Duodenal mucosa (tissue), 2 donors: ENCODE results near the gene DIAPH2.

Source experiments
- H3K27ac ChIP-seq: one replicate; pipeline ENCODE4 v1.7.0; 2013; ENCODE audit warnings: low read depth, low read length
- H3K27me3 ChIP-seq, 2 donors: one replicate each; pipeline ENCODE4 v1.7.0; 2013; ENCODE audit warnings: low read length in 2 of 2, control low read depth in 1 of 2; ENCODE audit not compliant: insufficient read depth in 2 of 2, control insufficient read depth in 1 of 2
- H3K36me3 ChIP-seq, 2 donors: one replicate each; pipeline ENCODE4 v1.7.0; 2013; ENCODE audit warnings: low read length in 2 of 2, control low read depth in 1 of 2; ENCODE audit not compliant: insufficient read depth in 2 of 2, control insufficient read depth in 1 of 2
- H3K4me1 ChIP-seq, 2 donors: one replicate each; pipeline ENCODE4 v1.7.0; 2013; ENCODE audit warnings: low read length in 2 of 2, control low read depth in 1 of 2; ENCODE audit not compliant: insufficient read depth in 2 of 2, control insufficient read depth in 1 of 2
- H3K4me3 ChIP-seq, 2 donors: one replicate each; pipeline ENCODE4 v1.7.0; 2013; ENCODE audit warnings: low read length in 2 of 2, low read depth in 1 of 2
- H3K9ac ChIP-seq, 2 donors: one replicate each; pipeline ENCODE4 v1.7.0; 2013; ENCODE audit warnings: low read length in 2 of 2, low read depth in 1 of 2
- H3K9me3 ChIP-seq, 2 donors: one replicate each; pipeline ENCODE4 v1.7.0; 2013; ENCODE audit warnings: low read length in 2 of 2, control low read depth in 1 of 2; ENCODE audit not compliant: control insufficient read depth in 1 of 2

The DIAPH2 gene

DNA sequence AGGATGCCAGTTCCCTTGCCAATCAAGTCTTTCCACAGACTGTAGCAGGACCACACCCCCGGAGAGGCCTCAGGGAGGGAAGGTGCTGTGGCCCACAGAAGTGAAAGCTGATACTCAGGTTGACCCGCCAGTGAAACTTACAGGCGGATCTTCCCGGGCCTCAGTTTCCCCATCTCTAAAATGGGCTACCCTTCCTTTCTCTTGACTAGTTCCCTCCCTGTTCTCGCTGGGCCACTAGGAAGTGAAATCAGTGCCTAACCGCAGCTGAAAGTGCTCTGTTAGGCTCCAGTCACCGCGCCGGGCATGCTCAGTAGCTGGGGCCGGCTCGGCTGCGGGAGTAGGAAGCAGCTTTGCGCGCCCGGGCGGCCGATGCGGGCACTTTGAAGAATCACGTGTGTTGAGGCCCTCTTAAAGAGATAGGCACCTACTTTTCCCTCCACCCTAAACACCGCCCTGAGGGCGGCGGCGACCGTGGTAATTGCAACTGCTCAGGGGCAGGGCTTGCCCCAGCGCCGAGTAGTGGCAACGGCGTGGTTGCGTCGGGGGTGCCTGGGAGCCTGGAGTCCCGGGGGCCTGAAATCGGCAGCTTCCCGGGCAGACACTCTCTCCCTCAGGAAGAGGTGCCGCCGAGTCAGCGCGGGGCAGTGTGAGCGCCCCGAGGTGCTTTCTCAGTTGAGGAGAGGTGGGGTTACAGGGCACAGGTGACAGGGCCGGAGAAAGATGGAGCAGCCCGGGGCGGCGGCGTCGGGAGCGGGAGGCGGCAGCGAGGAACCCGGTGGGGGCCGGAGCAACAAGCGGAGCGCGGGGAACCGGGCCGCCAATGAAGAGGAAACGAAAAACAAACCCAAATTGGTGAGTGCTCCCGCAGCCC is at the start of gene DIAPH2:
Gene DIAPH2, plus strand, starts transcription at position 504 of the 871 bp plus-strand sequence.
- H3K27ac ChIP-seq: peak within 1 kb of the TSS; percentile 44
- peak within 1 kb of the TSS; percentile 39 to 71 for H3K9ac ChIP-seq
- H3K27me3 ChIP-seq: no peaks in the 10 kb centered on the region

DNA sequence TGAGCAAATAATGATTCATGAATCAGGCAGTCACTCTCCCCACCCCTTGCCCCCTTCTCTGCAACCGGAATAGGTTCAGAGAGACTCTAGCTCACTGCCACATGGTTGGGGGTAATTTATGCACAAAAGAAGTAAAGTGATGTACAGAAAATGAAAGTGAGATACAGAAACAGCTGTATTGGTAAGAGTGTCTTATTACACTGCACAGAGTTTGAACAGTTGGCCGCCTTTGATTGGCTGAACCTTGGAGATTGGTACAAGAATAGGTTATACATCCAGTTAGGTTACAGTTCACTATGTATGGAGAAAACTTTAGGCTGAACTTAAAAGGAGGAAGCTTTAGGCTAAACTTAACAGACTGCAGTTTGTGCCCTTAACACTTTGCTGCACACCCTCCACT is 34.6 kb upstream of the DIAPH2 start:
- Histone ChIP-seq H3K27me3 (no peaks in the 10 kb centered on the region), H3K9ac (no peak overlapping the region), H3K4me3 (no peak overlapping the region), H3K36me3 (no peaks in the 10 kb centered on the region), H3K27ac (no peak overlapping the region), H3K4me1 (no peaks in the 10 kb centered on the region), H3K9me3 (no peaks in the 10 kb centered on the region)

More for the DNA sequence above, at the start of gene DIAPH2:
- no peaks in the 10 kb centered on the region for H3K9me3 ChIP-seq
- H3K36me3 ChIP-seq: no peaks in the 10 kb centered on the region
- H3K4me1 ChIP-seq: no peaks in the 10 kb centered on the region
- H3K4me3 ChIP-seq: peak within 1 kb of the TSS; percentile 76 to 88

DNA sequence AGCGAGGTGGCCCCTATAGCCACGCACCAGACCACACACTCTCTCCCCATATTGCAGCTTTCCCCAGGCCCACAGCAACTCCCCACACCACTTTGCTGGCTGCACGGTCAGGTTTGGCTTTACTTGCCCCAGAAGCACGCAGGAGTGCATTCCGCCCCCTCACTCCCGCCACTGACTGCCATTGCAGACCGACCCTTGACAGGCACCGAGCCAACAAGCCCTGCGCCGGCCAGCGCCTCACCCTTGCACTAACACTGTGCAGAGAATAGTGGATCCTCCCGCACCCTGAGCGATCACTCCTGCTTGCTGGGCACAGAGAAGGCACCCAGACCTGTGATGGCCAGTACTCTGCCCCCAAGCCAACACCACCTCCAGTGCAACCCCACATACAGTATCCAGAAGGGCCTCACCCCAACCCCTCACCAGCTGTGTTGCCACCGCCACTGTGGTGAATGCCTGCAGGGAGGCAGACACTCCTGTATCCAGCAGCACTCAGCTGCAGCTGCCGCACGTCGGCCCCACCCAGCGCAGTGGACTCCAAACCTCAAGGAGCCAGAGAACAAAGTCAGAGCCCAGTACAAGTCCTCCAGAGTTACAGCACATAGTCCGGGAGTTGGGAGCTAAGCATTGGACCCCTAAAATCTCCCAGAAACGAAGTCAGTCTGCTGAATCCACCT is 28.6 kb upstream of the DIAPH2 start:
- Histone ChIP-seq H3K27me3 (no peaks in the 10 kb centered on the region), H3K27ac (no peak overlapping the region), H3K4me1 (no peaks in the 10 kb centered on the region), H3K36me3 (no peaks in the 10 kb centered on the region), H3K4me3 (no peak overlapping the region), H3K9ac (no peak overlapping the region), H3K9me3 (no peaks in the 10 kb centered on the region)

DNA sequence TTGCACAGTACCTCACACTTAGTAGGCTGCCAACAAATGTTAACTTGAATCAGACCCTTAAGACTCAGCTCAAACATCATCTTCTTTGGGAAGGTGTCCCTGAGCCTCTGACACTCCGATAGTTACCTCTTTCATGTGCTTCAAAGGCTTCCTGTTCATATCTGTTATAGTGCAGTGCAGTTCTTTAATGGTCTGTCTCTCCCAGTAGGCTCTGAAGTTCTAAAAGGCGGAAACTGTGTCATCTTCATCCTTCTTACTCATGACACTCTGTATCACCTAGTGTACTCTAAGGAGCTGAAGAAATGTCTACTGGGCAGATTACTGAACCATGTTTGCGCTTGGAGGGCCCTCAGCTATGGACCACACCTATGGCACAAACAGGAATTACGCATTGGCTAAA is 2.1 kb upstream of the DIAPH2 start:
- H3K27me3 ChIP-seq: no peaks in the 10 kb centered on the region
- no peak overlapping the region for H3K27ac ChIP-seq
- H3K9ac ChIP-seq: no peak overlapping the region
- H3K9me3 ChIP-seq: no peaks in the 10 kb centered on the region
- no peaks in the 10 kb centered on the region for H3K36me3 ChIP-seq
- H3K4me1 ChIP-seq: no peaks in the 10 kb centered on the region
- no peak overlapping the region for H3K4me3 ChIP-seq

DNA sequence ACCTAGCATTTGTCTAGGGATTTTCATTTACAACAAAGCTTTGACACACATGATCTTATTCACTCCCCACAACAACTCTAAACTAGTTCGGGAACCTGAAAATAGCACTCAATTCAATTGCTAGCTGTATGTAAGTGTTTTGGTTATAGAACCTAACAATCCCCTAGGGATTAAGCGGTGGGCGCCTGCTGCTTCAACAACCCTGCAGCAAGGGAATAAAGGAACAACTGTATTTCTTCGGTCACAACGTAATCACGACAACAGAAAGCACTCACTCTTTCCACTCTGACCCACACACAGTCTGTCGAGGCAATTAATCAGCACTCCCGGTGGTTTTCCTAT is 674 bp upstream of the DIAPH2 start:
- Histone ChIP-seq H3K27ac (no peak overlapping the region), H3K4me3 (peak overlapping the region; percentile 76 to 88), H3K36me3 (no peaks in the 10 kb centered on the region), H3K27me3 (no peaks in the 10 kb centered on the region), H3K9ac (peak overlapping the region in 1 of 2 donors; percentile 37), H3K4me1 (no peaks in the 10 kb centered on the region), H3K9me3 (no peaks in the 10 kb centered on the region)

DNA sequence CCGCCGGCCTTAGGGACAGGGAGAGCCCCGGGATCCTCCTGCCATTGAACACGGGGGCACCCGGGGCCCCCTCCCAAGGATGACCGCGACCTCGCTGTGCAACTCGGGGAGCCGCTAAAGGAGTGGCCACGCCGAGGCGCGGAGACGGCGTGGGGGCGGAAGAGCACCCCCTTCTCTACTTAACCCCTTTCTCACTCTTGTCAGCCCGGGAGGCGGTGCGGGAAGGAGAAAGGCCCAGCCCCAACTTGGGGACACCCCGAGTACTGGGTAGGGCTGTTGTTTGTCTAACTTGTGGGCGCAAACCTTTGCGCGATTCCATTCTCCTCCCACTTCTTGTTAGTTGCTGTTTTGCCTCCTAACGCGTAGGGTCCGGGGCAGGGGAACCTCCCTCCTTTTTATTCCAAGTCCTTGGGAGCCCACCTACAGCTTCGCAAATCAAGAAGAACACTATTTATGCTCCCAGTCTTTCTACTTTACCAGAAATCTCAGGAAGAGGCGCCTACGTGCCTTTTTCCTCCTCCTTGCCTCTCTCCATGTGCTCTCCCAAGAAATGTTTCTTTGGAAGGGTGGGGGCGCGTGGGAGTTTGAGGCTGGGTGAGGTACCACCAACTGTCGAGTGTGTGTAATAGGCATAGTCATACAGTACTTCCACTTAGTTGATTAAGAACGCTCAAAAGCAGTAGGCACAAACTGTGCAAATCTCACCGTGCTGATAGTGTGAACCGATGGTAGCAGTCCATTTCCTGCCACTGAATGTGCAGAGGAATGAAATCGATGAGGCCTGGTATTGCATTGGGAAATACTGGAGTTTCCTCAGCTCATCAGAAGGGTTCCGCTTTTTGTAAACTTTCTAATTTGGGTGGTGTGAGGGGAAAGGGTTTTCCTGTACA is 813 bp downstream of the DIAPH2 start:
- H3K4me3 ChIP-seq: peak overlapping the region; percentile 76 to 88
- H3K27me3 ChIP-seq: no peaks in the 10 kb centered on the region
- H3K36me3 ChIP-seq: no peaks in the 10 kb centered on the region
- peak overlapping the region; percentile 44 for H3K27ac ChIP-seq
- no peaks in the 10 kb centered on the region for H3K9me3 ChIP-seq
- H3K9ac ChIP-seq: peak overlapping the region; percentile 39 to 71
- no peaks in the 10 kb centered on the region for H3K4me1 ChIP-seq

DNA sequence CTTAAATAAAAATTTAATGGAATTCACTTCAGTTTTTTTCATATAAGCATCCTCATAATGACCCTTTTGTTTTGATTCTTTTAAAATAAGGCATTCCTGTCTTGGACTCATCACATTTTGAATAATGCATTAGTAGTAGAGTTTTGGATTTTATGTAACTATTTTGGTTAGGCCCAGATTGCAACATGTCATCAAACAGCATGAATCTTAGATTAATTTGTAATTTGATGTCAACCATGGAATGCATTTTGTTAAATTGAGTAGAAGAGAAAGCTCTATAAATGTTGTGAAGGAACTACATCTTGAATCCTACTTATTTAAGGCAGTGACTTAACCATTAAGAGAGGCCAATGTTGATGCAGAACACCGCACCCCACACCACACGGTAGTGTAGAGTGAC is 3.1 kb downstream of the DIAPH2 start:
- H3K9me3 ChIP-seq: no peaks in the 10 kb centered on the region
- H3K27me3 ChIP-seq: no peaks in the 10 kb centered on the region
- no peak overlapping the region for H3K9ac ChIP-seq
- no peaks in the 10 kb centered on the region for H3K36me3 ChIP-seq
- no peak overlapping the region for H3K27ac ChIP-seq
- H3K4me3 ChIP-seq: no peak overlapping the region
- H3K4me1 ChIP-seq: no peaks in the 10 kb centered on the region

DNA sequence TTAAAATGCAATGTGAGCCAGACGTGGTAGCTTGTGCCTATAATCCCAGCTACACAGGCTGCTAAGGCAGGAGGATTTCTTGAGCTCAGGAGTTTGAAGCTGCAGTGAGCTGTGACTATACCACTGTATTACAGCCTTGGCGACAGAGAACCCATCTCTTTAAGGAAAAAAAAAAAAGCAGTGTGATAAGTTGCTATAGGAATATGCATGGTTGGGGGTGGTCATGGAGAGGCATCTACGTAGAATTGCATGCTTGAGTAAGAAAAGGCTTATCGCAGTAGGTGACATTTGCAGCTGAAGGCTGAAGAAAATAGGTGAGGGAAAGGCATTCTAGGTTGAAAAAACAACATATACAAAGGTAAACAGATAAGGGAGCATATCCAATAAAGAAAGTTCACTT is 4.1 kb downstream of the DIAPH2 start:
- Histone ChIP-seq H3K9me3 (no peaks in the 10 kb centered on the region), H3K9ac (no peak overlapping the region), H3K36me3 (no peaks in the 10 kb centered on the region), H3K4me3 (no peak overlapping the region), H3K27me3 (no peaks in the 10 kb centered on the region), H3K4me1 (no peaks in the 10 kb centered on the region), H3K27ac (no peak overlapping the region)

DNA sequence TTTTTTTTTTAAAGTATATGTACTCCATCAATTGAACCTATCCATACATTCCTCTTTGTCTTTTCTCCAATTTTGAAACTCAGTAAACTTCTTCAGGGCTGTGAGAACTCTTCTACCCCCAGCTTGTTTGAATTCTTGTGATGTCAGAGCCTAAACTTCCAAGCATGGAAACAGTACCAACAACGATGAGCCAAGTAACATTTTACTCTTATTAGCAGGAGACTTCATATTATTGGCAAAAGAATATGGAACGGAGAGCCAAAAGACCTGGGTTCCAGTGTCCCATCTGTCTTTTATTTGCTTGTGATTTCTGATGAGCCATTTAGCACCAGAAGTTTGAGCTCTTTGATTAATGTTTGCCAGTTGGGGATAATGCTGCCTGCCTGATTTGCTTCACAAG is 5.3 kb downstream of the DIAPH2 start:
- H3K9me3 ChIP-seq: no peaks in the 10 kb centered on the region
- no peak overlapping the region for H3K4me3 ChIP-seq
- no peak overlapping the region for H3K9ac ChIP-seq
- no peak overlapping the region for H3K27ac ChIP-seq
- H3K4me1 ChIP-seq: no peaks in the 10 kb centered on the region
- H3K36me3 ChIP-seq: no peaks in the 10 kb centered on the region
- H3K27me3 ChIP-seq: no peaks in the 10 kb centered on the region

DNA sequence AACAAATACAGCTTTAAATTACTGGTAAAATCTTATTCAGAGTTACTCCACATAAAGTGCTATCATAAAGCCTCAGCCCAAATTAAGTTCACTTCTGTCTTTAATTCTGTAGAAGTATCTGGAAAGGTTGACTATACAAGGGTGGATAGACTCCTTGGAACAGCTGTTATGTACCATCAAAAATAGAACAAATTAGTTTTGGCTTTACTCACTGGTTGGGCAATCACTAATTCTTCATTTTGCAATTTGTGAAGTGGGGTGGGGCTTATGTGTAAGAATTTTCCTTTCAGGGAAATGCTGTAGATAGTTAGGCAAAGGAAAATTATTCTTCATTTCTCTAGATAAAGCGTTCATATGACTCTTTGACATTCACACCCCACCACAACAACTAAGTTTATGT is 7.8 kb downstream of the DIAPH2 start:
- H3K4me3 ChIP-seq: no peak overlapping the region
- H3K27ac ChIP-seq: no peak overlapping the region
- H3K9ac ChIP-seq: no peak overlapping the region
- H3K27me3 ChIP-seq: no peaks in the 10 kb centered on the region
- no peaks in the 10 kb centered on the region for H3K9me3 ChIP-seq
- H3K36me3 ChIP-seq: no peaks in the 10 kb centered on the region
- H3K4me1 ChIP-seq: no peaks in the 10 kb centered on the region
